Caco-2 (cell line): ENCODE results near the gene MYOF. TPM values are rescaled to one million over a fixed set of nuclear protein-coding genes. Genes with fewer than 3 reads are reported as not detected.
A peak's percentile ranks its signal among the peaks of the same experiment; 100 is the strongest.

ENCODE experiments used
- BruUV-seq: library from RNA; stranded (reverse); fragments of 400-500 nt; replicated peaks from 2 replicates; lab custom pipeline; 2021; lab: Mats Ljungman, UMichigan
- CTCF ChIA-PET: fragments of 300-600 bp; sonication (Branson Sonifier 250); formaldehyde crosslinking; loops from one replicate; lab custom pipeline; 2022; ENCODE audit warnings: antibody characterized with exemption; lab: Charles Lee
- POLR2A ChIA-PET: fragments of 300-600 bp; sonication (Branson Sonifier 250); formaldehyde crosslinking; loops from one replicate; lab custom pipeline; 2022; ENCODE audit warnings: antibody characterized with exemption; lab: Charles Lee
- DNase-seq, 2 experiments: peaks; one replicate each; pipeline versions ENCODE4 v3.0.0 to v3.0.0-alpha.2; 2020 to 2022
- H3K27me3 ChIP-seq: replicated peaks from 2 replicates; pipeline ENCODE4 v1.6.0; 2011; ENCODE audit warnings: low read length; ENCODE audit not compliant: control insufficient read depth, insufficient read depth
- H3K36me3 ChIP-seq: 2 replicates; pipeline ENCODE4 v1.5.1; 2011; ENCODE audit warnings: low read length; ENCODE audit not compliant: control insufficient read depth, insufficient read depth
- H3K4me1 ChIP-seq: fragments of 250-450 bp; sonication (Bioruptor Pico); 2 replicates; pipeline ENCODE4 v1.5.1; 2020; ENCODE audit warnings: mild to moderate bottlenecking
- H3K4me3 ChIP-seq: 2 replicates; pipeline ENCODE4 v1.5.1; 2011; ENCODE audit warnings: low read depth, mild to moderate bottlenecking, control low read depth, low read length
- H3K9me3 ChIP-seq: fragments of 250-450 bp; sonication (Bioruptor Pico); 2 replicates; pipeline ENCODE4 v1.5.1; 2020; ENCODE audit warnings: mild to moderate bottlenecking, moderate library complexity
- H3K27ac Mint-ChIP-seq: one replicate; pipeline ENCODE4 v1.8.0; 2022; ENCODE audit warnings: mixed read lengths; ENCODE audit not compliant: unreplicated experiment
- H3K27me3 Mint-ChIP-seq: one replicate; pipeline ENCODE4 v1.8.0; 2022; ENCODE audit warnings: mixed read lengths; ENCODE audit not compliant: insufficient read depth, unreplicated experiment
- H3K36me3 Mint-ChIP-seq: one replicate; pipeline ENCODE4 v1.8.0; 2022; ENCODE audit warnings: mild to moderate bottlenecking, mixed read lengths; ENCODE audit not compliant: insufficient read depth, unreplicated experiment
- H3K4me1 Mint-ChIP-seq: one replicate; pipeline ENCODE4 v1.8.0; 2022; ENCODE audit warnings: low read depth, mixed read lengths; ENCODE audit not compliant: unreplicated experiment
- H3K4me3 Mint-ChIP-seq: one replicate; pipeline ENCODE4 v1.8.0; 2022; ENCODE audit warnings: mild to moderate bottlenecking, moderate library complexity, mixed read lengths; ENCODE audit not compliant: unreplicated experiment
- H3K9me3 Mint-ChIP-seq: one replicate; pipeline ENCODE4 v1.8.0; 2022; ENCODE audit warnings: mixed read lengths; ENCODE audit not compliant: unreplicated experiment
- CTCF ChIP-seq, 2 experiments: fragments of 200-600 bp in 1 of 2; IDR thresholded peaks; 1 replicate in 1 of 2; 2 replicates in 1 of 2; pipeline versions ENCODE4 v1.5.1 to v1.8.0; 2011 to 2022; ENCODE audit warnings: antibody characterized with exemption in 1 of 2, control low read depth in 1 of 2, inconsistent platforms in 1 of 2, low read depth in 1 of 2, low read length in 1 of 2, mild to moderate bottlenecking in 1 of 2, moderate library complexity in 1 of 2; ENCODE audit not compliant: insufficient read depth in 1 of 2, severe bottlenecking in 1 of 2, unreplicated experiment in 1 of 2
- intact Hi-C: fragments of 100-400 bp; cut with micrococcal nuclease; formaldehyde crosslinking; loops from one replicate; pipeline ENCODE4 v1.10.0; 2022; ENCODE audit not compliant: unreplicated experiment
- total RNA-seq: library from RNA; stranded (reverse); gene quantifications from 2 replicates; pipeline ENCODE4 v1.2.3, GENCODE V29; 2022

The MYOF gene
- total RNA-seq, 1 experiment from 2014 or later, result 148 TPM

GRCh38 chr10:93417266-93417665 is 64.9 kb downstream of the MYOF start:
- H3K9me3 Mint-ChIP-seq, result peaks cover 5% of the 10 kb centered on the region
- Histone ChIP-seq H3K9me3 (no peaks in the 10 kb centered on the region), H3K27me3 (no peaks in the 10 kb centered on the region), H3K4me3 (no peak overlapping the region), H3K4me1 (peaks cover 59% of the 10 kb centered on the region), H3K36me3 (no peaks in the 10 kb centered on the region; the same call in 1 of the 2 replicates)
- ChIA-PET CTCF (interaction anchor here (1.8 kb wide), 1 partner anchor 65 kb away, joined by 6 read pairs; the partner anchor contains the start of gene MYOF), POLR2A (no interaction called here)
- no peaks in the 10 kb centered on the region for H3K27me3 Mint-ChIP-seq
- peaks cover 54% of the 10 kb centered on the region for H3K4me1 Mint-ChIP-seq
- no peak for DNase-seq
- no TSS peak for BruUV-seq
- intact Hi-C loops, result no loop called here
- no peak for TF ChIP-seq CTCF (IDR thresholded peaks at IDR 0.05; ENCODE audit: insufficient read depth in 1 of 2, low read depth in 1 of 2, low read length in 1 of 2, severe bottlenecking in 1 of 2, unreplicated experiment in 1 of 2)
- peak overlapping the region; percentile 99 for H3K27ac Mint-ChIP-seq
- H3K4me3 Mint-ChIP-seq, result no peak overlapping the region
- peaks cover 95% of the 10 kb centered on the region for H3K36me3 Mint-ChIP-seq

GRCh38 chr10:93416824-93417223 is 65.3 kb downstream of the MYOF start:
- POLR2A ChIA-PET, result no interaction called here
- Histone ChIP-seq H3K36me3 (no peaks in the 10 kb centered on the region), H3K4me3 (no peak overlapping the region), H3K4me1 (peaks cover 55% of the 10 kb centered on the region), H3K9me3 (no peaks in the 10 kb centered on the region), H3K27me3 (no peaks in the 10 kb centered on the region)
- TF ChIP-seq CTCF (IDR thresholded peaks at IDR 0.05; ENCODE audit: insufficient read depth in 1 of 2, low read depth in 1 of 2, low read length in 1 of 2, severe bottlenecking in 1 of 2, unreplicated experiment in 1 of 2), result no peak
- Mint-ChIP-seq H3K4me1 (peaks cover 51% of the 10 kb centered on the region), H3K27me3 (no peaks in the 10 kb centered on the region), H3K9me3 (peaks cover 8% of the 10 kb centered on the region), H3K4me3 (no peak overlapping the region), H3K27ac (peak overlapping the region; percentile 99), H3K36me3 (peaks cover 95% of the 10 kb centered on the region)
- intact Hi-C loops, result no loop called here
- DNase-seq, result no peak
- BruUV-seq, result no TSS peak
- CTCF ChIA-PET, result no interaction called here

GRCh38 chr10:93415693-93416092 is 66.4 kb downstream of the MYOF start:
- peaks cover 8% of the 10 kb centered on the region for H3K9me3 Mint-ChIP-seq
- Histone ChIP-seq H3K36me3 (no peaks in the 10 kb centered on the region), H3K4me1 (peaks cover 45% of the 10 kb centered on the region), H3K27me3 (no peaks in the 10 kb centered on the region), H3K4me3 (no peak overlapping the region), H3K9me3 (no peaks in the 10 kb centered on the region)
- peaks cover 48% of the 10 kb centered on the region for H3K4me1 Mint-ChIP-seq
- intact Hi-C loops, result no loop called here
- H3K36me3 Mint-ChIP-seq, result peaks cover 93% of the 10 kb centered on the region
- TF ChIP-seq CTCF (IDR thresholded peaks at IDR 0.05; ENCODE audit: insufficient read depth in 1 of 2, low read depth in 1 of 2, low read length in 1 of 2, severe bottlenecking in 1 of 2, unreplicated experiment in 1 of 2), result peak; percentile 16 to 18
- POLR2A ChIA-PET, result no interaction called here
- H3K4me3 Mint-ChIP-seq, result no peak overlapping the region
- no peaks in the 10 kb centered on the region for H3K27me3 Mint-ChIP-seq
- no peak for DNase-seq
- peak overlapping the region; percentile 67 for H3K27ac Mint-ChIP-seq
- CTCF ChIA-PET, result interaction anchor here (0.7 kb wide), 1 partner anchor 27 kb away, joined by 3 read pairs; no protein-coding TSS in a partner anchor
- BruUV-seq, result no TSS peak
